Stimulated activated CD4-positive, alpha-beta T cell treated with anti-CD3 and anti-CD28 coated beads, Interleukin-2, amount 100 ng/mL, for 24 hours (primary cell): ENCODE results near the gene LEFTY2.
"Not testable (repeated sequence)": the region's sequence is repeated elsewhere in the genome, so short reads cannot be mapped to it uniquely, and the experiment has no call there.

ENCODE experiments used
- DNase-seq, 2 donors: peaks; one replicate each; pipeline ENCODE4 v3.0.0-alpha.2; 2020

Gene LEFTY2

GRCh38 chr1:225950905-225951497, 10.0 kb upstream of the LEFTY2 start:
- no peak for DNase-seq

GRCh38 chr1:225949041-225949440, 8.0 kb upstream of the LEFTY2 start:
- no peak for DNase-seq

- no peak for DNase-seq
Measured at GRCh38 chr1:225946803-225947202, 5.8 kb upstream of the LEFTY2 start.

GRCh38 chr1:225946082-225946620, 5.1 kb upstream of the LEFTY2 start:
- no peak for DNase-seq

- no peak for DNase-seq
Measured at GRCh38 chr1:225945564-225945963, 4.5 kb upstream of the LEFTY2 start.

- DNase-seq = no peak
Measured at GRCh38 chr1:225944951-225945350, 3.9 kb upstream of the LEFTY2 start.

GRCh38 chr1:225944387-225944786, 3.4 kb upstream of the LEFTY2 start:
- DNase-seq = no peak

- no peak for DNase-seq
Measured at GRCh38 chr1:225943582-225943981, 2.6 kb upstream of the LEFTY2 start.

- DNase-seq = no peak
Measured at GRCh38 chr1:225942574-225942973, 1.6 kb upstream of the LEFTY2 start.

GRCh38 chr1:225941942-225942222, 862 bp upstream of the LEFTY2 start:
- no peak for DNase-seq

GRCh38 chr1:225940385-225941151, 452 bp downstream of the LEFTY2 start:
- DNase-seq = no peak

- DNase-seq = not testable (repeated sequence)
Measured at GRCh38 chr1:225939939-225940310, 1.1 kb downstream of the LEFTY2 start.

- not testable (repeated sequence) for DNase-seq
Measured at GRCh38 chr1:225939097-225939938, 1.7 kb downstream of the LEFTY2 start.

- DNase-seq = no peak
Measured at GRCh38 chr1:225937048-225937968, 3.7 kb downstream of the LEFTY2 start.

GRCh38 chr1:225936523-225936922, 4.5 kb downstream of the LEFTY2 start:
- no peak for DNase-seq

- not testable (repeated sequence) for DNase-seq
Measured at GRCh38 chr1:225936086-225936485, 4.9 kb downstream of the LEFTY2 start.

GRCh38 chr1:225934711-225935110, 6.3 kb downstream of the LEFTY2 start:
- no peak for DNase-seq

GRCh38 chr1:225933072-225933471, 7.9 kb downstream of the LEFTY2 start:
- DNase-seq = no peak

GRCh38 chr1:225931270-225932136, 9.5 kb downstream of the LEFTY2 start:
- no peak for DNase-seq

- DNase-seq = no peak
Measured at GRCh38 chr1:225930566-225930965, 10.5 kb downstream of the LEFTY2 start.

GRCh38 chr1:225929462-225929861, 11.6 kb downstream of the LEFTY2 start:
- not testable (repeated sequence) for DNase-seq
